ENCODE measurements around the gene GMPR.

DNA sequence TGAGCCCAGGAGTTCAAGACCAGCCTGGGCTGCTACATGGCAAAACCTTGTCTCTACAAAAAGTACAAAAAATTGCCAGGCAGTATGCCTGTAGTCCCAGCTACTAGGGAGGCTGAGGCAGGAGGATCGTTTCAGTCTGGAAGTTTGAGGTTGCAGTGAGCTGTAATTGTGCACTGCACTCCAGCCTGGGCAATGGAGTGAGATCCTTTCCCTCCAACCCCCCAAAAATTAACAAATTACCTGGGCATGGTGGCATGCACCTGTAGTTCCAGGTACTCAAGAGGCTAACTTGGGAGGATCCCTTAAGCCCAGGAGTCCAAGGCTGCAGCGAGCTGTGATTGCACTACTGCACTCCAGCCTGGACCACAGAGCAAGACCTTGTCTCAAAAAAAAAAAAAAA, 29.4 kb upstream of the GMPR start:
- no peak for TF ChIP-seq CTCF (IDR thresholded peaks at IDR 0.05)
- no peak for TF ChIP-seq POLR2A (IDR thresholded peaks at IDR 0.05)
- TF ChIP-seq POLR2AphosphoS5 (IDR thresholded peaks at IDR 0.05), result no peak
- TF ChIP-seq EP300 (IDR thresholded peaks at IDR 0.05), result no peak
